ACC112 (cell line): ENCODE measurements around the gene CCDC8.

ENCODE experiments used
- H2AFZ ChIP-seq: fragments of 200-600 bp; sonication (generic); one replicate; pipeline ENCODE4 v1.6.0; 2017; ENCODE audit warnings: antibody characterized with exemption, low read length; ENCODE audit not compliant: unreplicated experiment
- H3K27ac ChIP-seq: fragments of 200-600 bp; sonication (generic); 2 replicates; pipeline ENCODE4 v1.5.1; 2014; ENCODE audit warnings: low read depth, mild to moderate bottlenecking, antibody characterized with exemption, low read length, moderate library complexity
- H3K27me3 ChIP-seq: fragments of 200-600 bp; sonication (generic); 2 replicates; pipeline ENCODE4 v1.6.1; 2014; ENCODE audit warnings: mild to moderate bottlenecking, antibody characterized with exemption, low read length, moderate library complexity, mixed read lengths; ENCODE audit not compliant: insufficient read depth
- H3K36me3 ChIP-seq: fragments of 200-600 bp; sonication (generic); 2 replicates; pipeline ENCODE4 v1.6.1; 2016; ENCODE audit warnings: mild to moderate bottlenecking, antibody characterized with exemption, low read length, moderate library complexity, mixed read lengths; ENCODE audit not compliant: insufficient read depth
- H3K4me1 ChIP-seq: fragments of 200-600 bp; sonication (generic); one replicate; pipeline ENCODE4 v1.6.1; 2016; ENCODE audit warnings: low read length, mixed read lengths; ENCODE audit not compliant: insufficient read depth, unreplicated experiment, control insufficient read depth
- H3K4me3 ChIP-seq: fragments of 200-600 bp; sonication (generic); 2 replicates; pipeline ENCODE4 v1.5.1; 2014; ENCODE audit warnings: mild to moderate bottlenecking, low read depth, low read length
- H3K79me2 ChIP-seq: fragments of 200-600 bp; sonication (generic); one replicate; pipeline ENCODE4 v1.6.0; 2016; ENCODE audit warnings: low read length; ENCODE audit not compliant: control insufficient read depth, unreplicated experiment, insufficient read depth

CCDC8 gene

GRCh38 chr19:46371371-46371901, 41.9 kb downstream of the CCDC8 start:
- Histone ChIP-seq H3K4me1 (peaks cover 19% of the 10 kb centered on the region), H3K27ac (no peak overlapping the region), H3K27me3 (no peaks in the 10 kb centered on the region), H3K79me2 (peaks cover 30% of the 10 kb centered on the region), H3K36me3 (no peaks in the 10 kb centered on the region), H3K4me3 (no peak overlapping the region), H2AFZ (no peak overlapping the region)

- peaks cover 29% of the 10 kb centered on the region for H3K79me2 ChIP-seq
- no peak overlapping the region for H2AFZ ChIP-seq
- no peaks in the 10 kb centered on the region for H3K36me3 ChIP-seq
- no peak overlapping the region for H3K4me3 ChIP-seq
- H3K27ac ChIP-seq, result no peak overlapping the region
- H3K27me3 ChIP-seq, result no peaks in the 10 kb centered on the region
- H3K4me1 ChIP-seq, result peaks cover 19% of the 10 kb centered on the region
Measured at GRCh38 chr19:46369817-46370216, 43.5 kb downstream of the CCDC8 start.

- Histone ChIP-seq H2AFZ (no peak overlapping the region), H3K79me2 (peaks cover 25% of the 10 kb centered on the region)
Measured at GRCh38 chr19:46368116-46368515, 45.2 kb downstream of the CCDC8 start.

GRCh38 chr19:46367426-46367825, 45.9 kb downstream of the CCDC8 start:
- H3K4me3 ChIP-seq, result no peak overlapping the region
- H3K36me3 ChIP-seq, result no peaks in the 10 kb centered on the region
- H3K27me3 ChIP-seq, result no peaks in the 10 kb centered on the region
- H3K79me2 ChIP-seq, result peaks cover 20% of the 10 kb centered on the region
- H3K27ac ChIP-seq, result no peak overlapping the region
- H2AFZ ChIP-seq, result no peak overlapping the region
- peaks cover 2% of the 10 kb centered on the region for H3K4me1 ChIP-seq

More at GRCh38 chr19:46368116-46368515, 45.2 kb downstream of the CCDC8 start:
- Histone ChIP-seq H3K27ac (no peak overlapping the region), H3K27me3 (no peaks in the 10 kb centered on the region), H3K36me3 (no peaks in the 10 kb centered on the region), H3K4me1 (peaks cover 9% of the 10 kb centered on the region), H3K4me3 (no peak overlapping the region)

GRCh38 chr19:46366620-46367292, 46.6 kb downstream of the CCDC8 start:
- no peak overlapping the region for H3K4me3 ChIP-seq
- no peak overlapping the region for H2AFZ ChIP-seq
- H3K36me3 ChIP-seq, result no peaks in the 10 kb centered on the region
- no peaks in the 10 kb centered on the region for H3K27me3 ChIP-seq
- H3K27ac ChIP-seq, result no peak overlapping the region
- no peaks in the 10 kb centered on the region for H3K4me1 ChIP-seq
- H3K79me2 ChIP-seq, result peaks cover 19% of the 10 kb centered on the region

- Histone ChIP-seq H3K4me3 (no peak overlapping the region), H3K79me2 (peaks cover 13% of the 10 kb centered on the region), H2AFZ (no peak overlapping the region), H3K27ac (no peak overlapping the region), H3K36me3 (no peaks in the 10 kb centered on the region), H3K4me1 (no peaks in the 10 kb centered on the region), H3K27me3 (no peaks in the 10 kb centered on the region)
Measured at GRCh38 chr19:46365561-46365960, 47.8 kb downstream of the CCDC8 start.

- H3K27me3 ChIP-seq, result no peaks in the 10 kb centered on the region
- no peak overlapping the region for H2AFZ ChIP-seq
- H3K36me3 ChIP-seq, result no peaks in the 10 kb centered on the region
- H3K79me2 ChIP-seq, result peaks cover 9% of the 10 kb centered on the region
- no peaks in the 10 kb centered on the region for H3K4me1 ChIP-seq
- no peak overlapping the region for H3K4me3 ChIP-seq
- no peak overlapping the region for H3K27ac ChIP-seq
Measured at GRCh38 chr19:46364359-46364758, 49.0 kb downstream of the CCDC8 start.

- Histone ChIP-seq H3K4me3 (no peak overlapping the region), H3K4me1 (peaks cover 14% of the 10 kb centered on the region), H3K27ac (no peak overlapping the region), H3K79me2 (peaks cover 26% of the 10 kb centered on the region), H2AFZ (no peak overlapping the region), H3K27me3 (no peaks in the 10 kb centered on the region), H3K36me3 (no peaks in the 10 kb centered on the region)
Measured at GRCh38 chr19:46361915-46362314, 51.4 kb downstream of the CCDC8 start.
